HepG2 (cell line): ENCODE data around the gene KCNQ5. TPM values are rescaled to one million over a fixed set of nuclear protein-coding genes. Genes with fewer than 3 reads are reported as not detected.

Experiments
- ATAC-seq: fragments of 200-7000 bp; cut with Tn5 transposase; 3 replicates; pipeline ENCODE4 v1.9.1; 2020; ENCODE audit warnings: mild to moderate bottlenecking, moderate library complexity
- BruUV-seq: library from RNA; stranded (reverse); fragments of 400-500 nt; replicated peaks from 2 replicates; lab custom pipeline; 2021; lab: Mats Ljungman, UMichigan
- CTCF ChIA-PET: fragments of 300-600 bp; formaldehyde crosslinking; extraction: SDS; loops from one replicate; lab custom pipeline; 2021; ENCODE audit warnings: low total read pairs, inconsistent platforms, low intra/inter-chr PET ratio; lab: Yijun Ruan, JAX
- POLR2A ChIA-PET: fragments of 350-600 bp; sonication (Branson Sonifier 250); formaldehyde crosslinking; loops from one replicate; lab custom pipeline; 2020; ENCODE audit warnings: antibody characterized with exemption, inconsistent platforms; lab: Yijun Ruan, JAX
- DNase-seq: peaks from one replicate; pipeline ENCODE4 v3.0.0-alpha.2; 2015; ENCODE audit warnings: low spot score
- FAIRE-seq: peaks from 3 replicates; lab custom pipeline; 2011; peaks lifted over from hg19 to GRCh38; lab: Jason Lieb, UNC
- H2AFZ ChIP-seq: one replicate; pipeline ENCODE4 v1.6.1; 2011; ENCODE audit warnings: low read length, inconsistent platforms
- H3K27ac ChIP-seq: fragments of 300-600 bp; 3 replicates; pipeline ENCODE4 v1.8.0; 2011; ENCODE audit warnings: mixed run types, mild to moderate bottlenecking, mixed read lengths, low read length, inconsistent platforms; ENCODE audit not compliant: insufficient read depth; ENCODE audit errors: extremely low read length
- H3K27me3 ChIP-seq, 2 experiments: fragments of 200-600 bp in 1 of 2; 2 replicates in 1 of 2; 3 replicates in 1 of 2; pipeline versions ENCODE4 v1.6.0 to v1.8.0; 2011; ENCODE audit warnings: low read length in 2 of 2, mild to moderate bottlenecking in 2 of 2, moderate library complexity in 2 of 2, inconsistent platforms in 1 of 2; ENCODE audit not compliant: insufficient read depth in 2 of 2, control insufficient read depth in 1 of 2
- H3K36me3 ChIP-seq, 2 experiments: fragments of 200-600 bp in 1 of 2; replicated peaks in 1 of 2; 2 replicates in 1 of 2; 3 replicates in 1 of 2; pipeline versions ENCODE4 v1.5.1 to v1.8.0; 2011; ENCODE audit warnings: low read length in 2 of 2, inconsistent platforms in 1 of 2; ENCODE audit not compliant: insufficient read depth in 2 of 2, control insufficient read depth in 1 of 2
- H3K4me1 ChIP-seq: 2 replicates; pipeline ENCODE4 v1.5.1; 2012; ENCODE audit warnings: low read length, inconsistent platforms; ENCODE audit not compliant: insufficient read depth
- H3K4me2 ChIP-seq: 2 replicates; pipeline ENCODE4 v1.6.0; 2011; ENCODE audit warnings: low read depth, low read length, inconsistent platforms
- H3K4me3 ChIP-seq, 3 experiments: fragments of 200-600 bp in 1 of 3; sonication (generic), shearing (Covaris generic) in 1 of 3; replicated peaks in 1 of 3; 2 replicates each; pipeline ENCODE4 v1.5.1; 2011 to 2016; ENCODE audit warnings: low read length in 3 of 3, inconsistent platforms in 2 of 3, low read depth in 2 of 3, mild to moderate bottlenecking in 2 of 3, control low read depth in 1 of 3, mixed read lengths in 1 of 3; ENCODE audit not compliant: insufficient read depth in 1 of 3
- H3K79me2 ChIP-seq: one replicate; pipeline ENCODE4 v1.6.1; 2011; ENCODE audit warnings: low read length, inconsistent platforms; ENCODE audit not compliant: insufficient read depth
- H3K9ac ChIP-seq: 2 replicates; pipeline ENCODE4 v1.6.0; 2011; ENCODE audit warnings: mild to moderate bottlenecking, low read depth, low read length, inconsistent platforms; ENCODE audit not compliant: insufficient read depth
- H3K9me3 ChIP-seq: 2 replicates; pipeline ENCODE4 v1.5.1; 2012; ENCODE audit warnings: mild to moderate bottlenecking, low read length
- H4K20me1 ChIP-seq: 2 replicates; pipeline ENCODE4 v1.6.0; 2011; ENCODE audit warnings: inconsistent platforms, mild to moderate bottlenecking, low read length, moderate library complexity; ENCODE audit not compliant: insufficient read depth
- FOXA1 ChIP-seq, 2 experiments: fragments of 450-650 bp in 1 of 2; sonication (generic) in 1 of 2; formaldehyde crosslinking in 1 of 2; IDR thresholded peaks; 2 replicates each; pipeline versions ENCODE4 v1.4.0 to v1.6.1; 2016 to 2020; ENCODE audit warnings: missing genetic modification reagents in 1 of 2
- HMG20B ChIP-seq: conservative IDR thresholded peaks from 2 replicates; pipeline ENCODE4 v1.6.1; 2016; ENCODE audit warnings: missing genetic modification reagents, missing compliant biosample characterization
- HNRNPUL1 ChIP-seq: fragments of 200-400 bp; formaldehyde crosslinking; IDR thresholded peaks from 2 replicates; pipeline ENCODE4 v1.6.1; 2017; ENCODE audit warnings: low read depth, mild to moderate bottlenecking, low read length, moderate library complexity
- TAF15 ChIP-seq: fragments of 200-400 bp; formaldehyde crosslinking; IDR thresholded peaks from one replicate; pipeline ENCODE4 v1.6.1; 2018; ENCODE audit warnings: mild to moderate bottlenecking, low read depth, low read length; ENCODE audit not compliant: poor library complexity, severe bottlenecking
- TBX3 ChIP-seq: fragments of 450-650 bp; IDR thresholded peaks from 2 replicates; pipeline ENCODE4 v1.6.1; 2017; ENCODE audit warnings: antibody characterized with exemption, mild to moderate bottlenecking, inconsistent platforms, borderline replicate concordance
- TRIM24 ChIP-seq: sonication (generic); formaldehyde crosslinking; IDR thresholded peaks from 2 replicates; pipeline ENCODE4 v1.8.0; 2022; ENCODE audit warnings: mild to moderate bottlenecking, missing genetic modification reagents
- ZBTB7A ChIP-seq: sonication (generic); formaldehyde crosslinking; IDR thresholded peaks from 2 replicates; pipeline ENCODE4 v1.8.0; 2022; ENCODE audit warnings: mild to moderate bottlenecking, missing genetic modification reagents
- ZNF121 ChIP-seq: sonication (generic); formaldehyde crosslinking; IDR thresholded peaks from 2 replicates; pipeline ENCODE4 v1.5.0; 2020; ENCODE audit warnings: mild to moderate bottlenecking, missing genetic modification reagents
- ZNF766 ChIP-seq: sonication (generic); formaldehyde crosslinking; IDR thresholded peaks from 2 replicates; pipeline ENCODE4 v1.5.0; 2020; ENCODE audit warnings: missing genetic modification reagents, borderline replicate concordance
- ZNF781 ChIP-seq: sonication (generic); formaldehyde crosslinking; IDR thresholded peaks from 2 replicates; pipeline ENCODE4 v1.5.1; 2020; ENCODE audit warnings: borderline replicate concordance, mild to moderate bottlenecking, missing genetic modification reagents; ENCODE audit errors: not compliant biosample characterization
- WGBS: methylation state at CpG from one replicate; pipeline ENCODE4 v1.1.6; 2017; ENCODE audit warnings: low lambda C conversion rate; 5-methylcytosine and 5-hydroxymethylcytosine counted together
- in situ Hi-C: cut with HindIII; loops from 2 replicates; pipeline ENCODE4 v1.10.0; 2017; ENCODE audit warnings: low pct_unique_long_range_greater_than_20kb; ENCODE audit not compliant: extremely low pct_ligation_motif_present
- intact Hi-C: fragments of 100-400 bp; cut with micrococcal nuclease; formaldehyde crosslinking; loops from one replicate; pipeline ENCODE4 v1.10.0; 2022; ENCODE audit not compliant: unreplicated experiment
- polyA plus RNA-seq, 8 experiments: library from polyadenylated mRNA; depleted of rRNA in 3 of 8; stranded (reverse) in 7 of 8; unstranded in 1 of 8; fragments of >200 nt; fragmentation: Illumina TruSeq in 4 of 8; extraction: Trizol in 4 of 8; gene quantifications; 2 replicates each; pipeline versions ENCODE4 v1.2.1 to v1.2.3, GENCODE V29; 2011 to 2016; ENCODE audit warnings: low read depth in 4 of 8, missing spikeins in 1 of 8, mixed read lengths in 1 of 8; ENCODE audit not compliant: insufficient read depth in 1 of 8
- total RNA-seq, 5 experiments: library from RNA; depleted of rRNA; stranded (reverse); fragments of >200 nt; fragmentation: Illumina TruSeq; extraction: Trizol; gene quantifications; 2 replicates each; pipeline ENCODE4 v1.2.3, GENCODE V29; 2016; ENCODE audit warnings: low read depth in 1 of 5
- TF ChIP-seq, protein P1 (sequence below): sonication (generic); formaldehyde crosslinking; IDR thresholded peaks from 2 replicates; pipeline ENCODE4 v1.9.0; 2021; ENCODE audit warnings: missing genetic modification reagents, mild to moderate bottlenecking, borderline replicate concordance
- TF ChIP-seq, protein P2 (sequence below): sonication (generic); formaldehyde crosslinking; IDR thresholded peaks from 2 replicates; pipeline ENCODE4 v1.4.0; 2020; ENCODE audit warnings: missing genetic modification reagents

The KCNQ5 gene
- total and polyA plus RNA-seq, 2 of the 13 experiments (the other 11 are each of a cell fraction or from before 2014, with no cell fraction given), result 0.04 TPM; not detected in 1

- TF ChIP-seq, protein P1, sequence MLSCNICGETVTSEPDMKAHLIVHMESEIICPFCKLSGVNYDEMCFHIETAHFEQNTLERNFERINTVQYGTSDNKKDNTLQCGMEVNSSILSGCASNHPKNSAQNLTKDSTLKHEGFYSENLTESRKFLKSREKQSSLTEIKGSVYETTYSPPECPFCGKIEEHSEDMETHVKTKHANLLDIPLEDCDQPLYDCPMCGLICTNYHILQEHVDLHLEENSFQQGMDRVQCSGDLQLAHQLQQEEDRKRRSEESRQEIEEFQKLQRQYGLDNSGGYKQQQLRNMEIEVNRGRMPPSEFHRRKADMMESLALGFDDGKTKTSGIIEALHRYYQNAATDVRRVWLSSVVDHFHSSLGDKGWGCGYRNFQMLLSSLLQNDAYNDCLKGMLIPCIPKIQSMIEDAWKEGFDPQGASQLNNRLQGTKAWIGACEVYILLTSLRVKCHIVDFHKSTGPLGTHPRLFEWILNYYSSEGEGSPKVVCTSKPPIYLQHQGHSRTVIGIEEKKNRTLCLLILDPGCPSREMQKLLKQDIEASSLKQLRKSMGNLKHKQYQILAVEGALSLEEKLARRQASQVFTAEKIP (CRISPR knock-in tag), result no peak
- TF ChIP-seq HNRNPUL1 (no peak), TRIM24 (CRISPR knock-in tag) (no peak), ZNF766 (CRISPR knock-in tag) (no peak), TAF15 (no peak), ZBTB7A (no peak), ZNF781 (CRISPR knock-in tag) (no peak), ZNF121 (CRISPR knock-in tag) (no peak)
Observed at GRCh38 chr6:73209117-73209516, 587.3 kb downstream of the KCNQ5 start (continued).

- ChIA-PET POLR2A (no interaction called here), CTCF (no interaction called here)
- ATAC-seq, result no peak
- no peak for DNase-seq
- Histone ChIP-seq H3K4me3 (no peak overlapping the region), H3K27ac (no peak overlapping the region), H3K36me3 (no peaks in the 10 kb centered on the region), H2AFZ (no peak overlapping the region), H4K20me1 (no peaks in the 10 kb centered on the region), H3K4me1 (no peaks in the 10 kb centered on the region), H3K9me3 (no peaks in the 10 kb centered on the region), H3K4me2 (no peak overlapping the region), H3K9ac (no peak overlapping the region), H3K27me3 (no peaks in the 10 kb centered on the region), H3K79me2 (no peaks in the 10 kb centered on the region)
- TF ChIP-seq HMG20B (CRISPR knock-in tag) (no peak), TBX3 (no peak), FOXA1 (IDR thresholded peaks at IDR 0.05) (no peak), FOXA1 (CRISPR knock-in tag; IDR thresholded peaks at IDR 0.05) (no peak)
- TF ChIP-seq, protein P2, sequence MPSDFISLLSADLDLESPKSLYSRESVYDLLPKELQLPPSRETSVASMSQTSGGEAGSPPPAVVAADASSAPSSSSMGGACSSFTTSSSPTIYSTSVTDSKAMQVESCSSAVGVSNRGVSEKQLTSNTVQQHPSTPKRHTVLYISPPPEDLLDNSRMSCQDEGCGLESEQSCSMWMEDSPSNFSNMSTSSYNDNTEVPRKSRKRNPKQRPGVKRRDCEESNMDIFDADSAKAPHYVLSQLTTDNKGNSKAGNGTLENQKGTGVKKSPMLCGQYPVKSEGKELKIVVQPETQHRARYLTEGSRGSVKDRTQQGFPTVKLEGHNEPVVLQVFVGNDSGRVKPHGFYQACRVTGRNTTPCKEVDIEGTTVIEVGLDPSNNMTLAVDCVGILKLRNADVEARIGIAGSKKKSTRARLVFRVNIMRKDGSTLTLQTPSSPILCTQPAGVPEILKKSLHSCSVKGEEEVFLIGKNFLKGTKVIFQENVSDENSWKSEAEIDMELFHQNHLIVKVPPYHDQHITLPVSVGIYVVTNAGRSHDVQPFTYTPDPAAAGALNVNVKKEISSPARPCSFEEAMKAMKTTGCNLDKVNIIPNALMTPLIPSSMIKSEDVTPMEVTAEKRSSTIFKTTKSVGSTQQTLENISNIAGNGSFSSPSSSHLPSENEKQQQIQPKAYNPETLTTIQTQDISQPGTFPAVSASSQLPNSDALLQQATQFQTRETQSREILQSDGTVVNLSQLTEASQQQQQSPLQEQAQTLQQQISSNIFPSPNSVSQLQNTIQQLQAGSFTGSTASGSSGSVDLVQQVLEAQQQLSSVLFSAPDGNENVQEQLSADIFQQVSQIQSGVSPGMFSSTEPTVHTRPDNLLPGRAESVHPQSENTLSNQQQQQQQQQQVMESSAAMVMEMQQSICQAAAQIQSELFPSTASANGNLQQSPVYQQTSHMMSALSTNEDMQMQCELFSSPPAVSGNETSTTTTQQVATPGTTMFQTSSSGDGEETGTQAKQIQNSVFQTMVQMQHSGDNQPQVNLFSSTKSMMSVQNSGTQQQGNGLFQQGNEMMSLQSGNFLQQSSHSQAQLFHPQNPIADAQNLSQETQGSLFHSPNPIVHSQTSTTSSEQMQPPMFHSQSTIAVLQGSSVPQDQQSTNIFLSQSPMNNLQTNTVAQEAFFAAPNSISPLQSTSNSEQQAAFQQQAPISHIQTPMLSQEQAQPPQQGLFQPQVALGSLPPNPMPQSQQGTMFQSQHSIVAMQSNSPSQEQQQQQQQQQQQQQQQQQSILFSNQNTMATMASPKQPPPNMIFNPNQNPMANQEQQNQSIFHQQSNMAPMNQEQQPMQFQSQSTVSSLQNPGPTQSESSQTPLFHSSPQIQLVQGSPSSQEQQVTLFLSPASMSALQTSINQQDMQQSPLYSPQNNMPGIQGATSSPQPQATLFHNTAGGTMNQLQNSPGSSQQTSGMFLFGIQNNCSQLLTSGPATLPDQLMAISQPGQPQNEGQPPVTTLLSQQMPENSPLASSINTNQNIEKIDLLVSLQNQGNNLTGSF (CRISPR knock-in tag), result no peak
- intact Hi-C loops, result no loop called here
- WGBS, result 5% methylated on average over 2 of the region's 2 CpGs
- in situ Hi-C loops, result no loop called here
- BruUV-seq, result no TSS peak
- no peak for FAIRE-seq
Observed at GRCh38 chr6:73216859-73217258, 595.0 kb downstream of the KCNQ5 start.
